Activated T-cell treated with anti-CD3 and anti-CD28 coated beads, Interleukin-2, amount 50 U/mL, for 72 hours (primary cell): Measurements from ENCODE around the gene PITPNB. TPM values are rescaled to one million over a fixed set of nuclear protein-coding genes. Genes with fewer than 3 reads are reported as not detected.

ENCODE experiments used
- ATAC-seq, 2 donors: fragments of 150-1000 bp; cut with Tn5 transposase; replicated peaks in 1 of 2; 2 replicates each; pipeline ENCODE4 v1.10.0; 2021; ENCODE audit warnings: moderate library complexity in 2 of 2, mild to moderate bottlenecking in 1 of 2
- DNase-seq, 2 donors: peaks; one replicate each; pipeline ENCODE4 v3.0.0; 2021 to 2022; ENCODE audit warnings: mixed read lengths in 1 of 2
- H3K27ac Mint-ChIP-seq: one replicate; pipeline ENCODE4 v1.8.0; 2022; ENCODE audit warnings: mild to moderate bottlenecking, moderate library complexity, mixed read lengths
- H3K27me3 Mint-ChIP-seq: one replicate; pipeline ENCODE4 v1.8.0; 2022; ENCODE audit warnings: low read depth, mixed read lengths
- H3K36me3 Mint-ChIP-seq, 2 donors: one replicate each; pipeline ENCODE4 v1.8.0; 2022; ENCODE audit warnings: mixed read lengths in 2 of 2, mild to moderate bottlenecking in 1 of 2; ENCODE audit not compliant: insufficient read depth in 2 of 2
- H3K4me1 Mint-ChIP-seq: one replicate; pipeline ENCODE4 v1.8.0; 2022; ENCODE audit warnings: low read depth, mixed read lengths
- H3K4me3 Mint-ChIP-seq, 2 donors: one replicate each; pipeline ENCODE4 v1.8.0; 2022; ENCODE audit warnings: mild to moderate bottlenecking in 2 of 2, mixed read lengths in 2 of 2, moderate library complexity in 2 of 2
- H3K9me3 Mint-ChIP-seq, 2 donors: one replicate each; pipeline ENCODE4 v1.8.0; 2022; ENCODE audit warnings: mixed read lengths in 2 of 2
- total RNA-seq, 2 donors: library from RNA; stranded (reverse); gene quantifications; one replicate each; pipeline ENCODE4 v1.2.3, GENCODE V29; 2022

PITPNB gene
- total RNA-seq, 2 donors from 2014 or later: 97.2 to 102 TPM

- Mint-ChIP-seq H3K4me1 (no peaks in the 10 kb centered on the region), H3K9me3 (no peaks in the 10 kb centered on the region), H3K4me3 (no peak overlapping the region), H3K27me3 (no peaks in the 10 kb centered on the region), H3K27ac (no peak overlapping the region), H3K36me3 (peaks cover 0 to 5% of the 10 kb centered on the region in 2 donors)
- ATAC-seq (no peak), DNase-seq (no peak)
Measured at GRCh38 chr22:27820896-27821866, 97.9 kb downstream of the PITPNB start.

GRCh38 chr22:27816552-27816951, 102.5 kb downstream of the PITPNB start:
- Mint-ChIP-seq H3K36me3 (no peaks in the 10 kb centered on the region), H3K4me3 (no peak overlapping the region), H3K4me1 (no peaks in the 10 kb centered on the region), H3K9me3 (no peaks in the 10 kb centered on the region), H3K27me3 (no peaks in the 10 kb centered on the region), H3K27ac (no peak overlapping the region)
- ATAC-seq: no peak
- DNase-seq: no peak

GRCh38 chr22:27815826-27816530, 103.1 kb downstream of the PITPNB start:
- H3K27me3 Mint-ChIP-seq: no peaks in the 10 kb centered on the region
- no peaks in the 10 kb centered on the region for H3K9me3 Mint-ChIP-seq

GRCh38 chr22:27814993-27815392, 104.1 kb downstream of the PITPNB start:
- DNase-seq: no peak
- H3K4me3 Mint-ChIP-seq: no peak overlapping the region
- H3K36me3 Mint-ChIP-seq: no peaks in the 10 kb centered on the region
- H3K9me3 Mint-ChIP-seq: no peaks in the 10 kb centered on the region
- no peaks in the 10 kb centered on the region for H3K4me1 Mint-ChIP-seq
- no peak overlapping the region for H3K27ac Mint-ChIP-seq
- no peaks in the 10 kb centered on the region for H3K27me3 Mint-ChIP-seq
- ATAC-seq: no peak

More at GRCh38 chr22:27815826-27816530, 103.1 kb downstream of the PITPNB start:
- Mint-ChIP-seq H3K36me3 (no peaks in the 10 kb centered on the region), H3K27ac (no peak overlapping the region), H3K4me3 (no peak overlapping the region), H3K4me1 (no peaks in the 10 kb centered on the region)
- DNase-seq: no peak
- no peak for ATAC-seq

GRCh38 chr22:27811778-27812177, 107.3 kb downstream of the PITPNB start:
- Mint-ChIP-seq H3K4me3 (no peak overlapping the region), H3K27ac (no peak overlapping the region), H3K4me1 (no peaks in the 10 kb centered on the region), H3K9me3 (no peaks in the 10 kb centered on the region), H3K27me3 (no peaks in the 10 kb centered on the region), H3K36me3 (no peaks in the 10 kb centered on the region)
- DNase-seq: no peak
- ATAC-seq: no peak

GRCh38 chr22:27810609-27811151, 108.4 kb downstream of the PITPNB start:
- Mint-ChIP-seq H3K4me1 (no peaks in the 10 kb centered on the region), H3K9me3 (no peaks in the 10 kb centered on the region), H3K4me3 (no peak overlapping the region), H3K27ac (no peak overlapping the region), H3K27me3 (peaks cover under 1% of the 10 kb centered on the region), H3K36me3 (no peaks in the 10 kb centered on the region)
- DNase-seq (no peak), ATAC-seq (no peak)

GRCh38 chr22:27809700-27810608, 109.1 kb downstream of the PITPNB start:
- no peak for DNase-seq
- ATAC-seq: no peak
- H3K4me3 Mint-ChIP-seq: no peak overlapping the region

GRCh38 chr22:27809226-27809603, 109.8 kb downstream of the PITPNB start:
- no peak overlapping the region for H3K27ac Mint-ChIP-seq
- no peaks in the 10 kb centered on the region for H3K36me3 Mint-ChIP-seq
- H3K4me3 Mint-ChIP-seq: no peak overlapping the region
- H3K4me1 Mint-ChIP-seq: peaks cover 9% of the 10 kb centered on the region
- ATAC-seq (no peak), DNase-seq (no peak)
- peaks cover 16% of the 10 kb centered on the region for H3K27me3 Mint-ChIP-seq
- H3K9me3 Mint-ChIP-seq: no peaks in the 10 kb centered on the region

More at GRCh38 chr22:27809700-27810608, 109.1 kb downstream of the PITPNB start:
- Mint-ChIP-seq H3K4me1 (peaks cover 3% of the 10 kb centered on the region), H3K36me3 (no peaks in the 10 kb centered on the region), H3K27ac (no peak overlapping the region), H3K9me3 (no peaks in the 10 kb centered on the region), H3K27me3 (peaks cover 8% of the 10 kb centered on the region)

- DNase-seq: no peak
- Mint-ChIP-seq H3K27ac (no peak overlapping the region), H3K36me3 (no peaks in the 10 kb centered on the region)
Measured at GRCh38 chr22:27808451-27809225, 110.4 kb downstream of the PITPNB start.

GRCh38 chr22:27805841-27806240, 113.2 kb downstream of the PITPNB start:
- DNase-seq: no peak
- H3K36me3 Mint-ChIP-seq: no peaks in the 10 kb centered on the region
- H3K4me3 Mint-ChIP-seq: no peak overlapping the region
- no peak for ATAC-seq
- H3K9me3 Mint-ChIP-seq: no peaks in the 10 kb centered on the region
- H3K4me1 Mint-ChIP-seq: peaks cover 9% of the 10 kb centered on the region
- H3K27ac Mint-ChIP-seq: no peak overlapping the region
- peaks cover 19% of the 10 kb centered on the region for H3K27me3 Mint-ChIP-seq

More at GRCh38 chr22:27808451-27809225, 110.4 kb downstream of the PITPNB start:
- Mint-ChIP-seq H3K4me1 (peaks cover 9% of the 10 kb centered on the region), H3K27me3 (peaks cover 19% of the 10 kb centered on the region), H3K4me3 (no peak overlapping the region), H3K9me3 (no peaks in the 10 kb centered on the region)
- no peak for ATAC-seq

- peak; percentile 47 to 55 for ATAC-seq
- Mint-ChIP-seq H3K27me3 (peaks cover 19% of the 10 kb centered on the region), H3K27ac (no peak overlapping the region), H3K9me3 (no peaks in the 10 kb centered on the region), H3K4me1 (peaks cover 9% of the 10 kb centered on the region), H3K36me3 (no peaks in the 10 kb centered on the region), H3K4me3 (no peak overlapping the region)
- DNase-seq: peak; percentile 58 to 60
Measured at GRCh38 chr22:27804470-27805297, 114.4 kb downstream of the PITPNB start.
